Liver (tissue), 3 donors: ENCODE measurements around the gene EGR2.

Source experiments
- CTCF ChIP-seq: fragments of 150-350 bp; IDR thresholded peaks from 2 replicates; pipeline ENCODE4 v1.5.1; 2017; ENCODE audit warnings: improper control_type of control experiment, low read depth, low read length; ENCODE audit not compliant: missing input control
- EGR1 ChIP-seq, 2 donors: IDR thresholded peaks; 2 replicates each; pipeline ENCODE4 v1.6.1; 2016 to 2018; ENCODE audit warnings: antibody characterized with exemption in 2 of 2, low read depth in 2 of 2
- FOXA1 ChIP-seq: IDR thresholded peaks from 2 replicates; pipeline ENCODE4 v1.6.1; 2016; ENCODE audit warnings: antibody characterized with exemption
- GABPA ChIP-seq, 2 donors: IDR thresholded peaks in 1 of 2; conservative IDR thresholded peaks in 1 of 2; 2 replicates each; pipeline ENCODE4 v1.6.1; 2016; ENCODE audit warnings: antibody characterized with exemption in 2 of 2, mild to moderate bottlenecking in 1 of 2, moderate library complexity in 1 of 2
- JUND ChIP-seq, 2 donors: IDR thresholded peaks; 2 replicates each; pipeline ENCODE4 v1.6.1; 2016; ENCODE audit warnings: antibody characterized with exemption in 2 of 2
- MAX ChIP-seq: IDR thresholded peaks from 2 replicates; pipeline ENCODE4 v1.6.1; 2016; ENCODE audit warnings: antibody characterized with exemption
- REST ChIP-seq: IDR thresholded peaks from 2 replicates; pipeline ENCODE4 v1.6.1; 2016; ENCODE audit warnings: antibody characterized with exemption, mild to moderate bottlenecking
- TAF1 ChIP-seq: conservative IDR thresholded peaks from 2 replicates; pipeline ENCODE4 v1.6.1; 2016; ENCODE audit warnings: antibody characterized with exemption, mild to moderate bottlenecking
- YY1 ChIP-seq: IDR thresholded peaks from 2 replicates; pipeline ENCODE4 v1.6.1; 2016; ENCODE audit warnings: antibody characterized with exemption, mild to moderate bottlenecking
- donor health status: healthy.
- donor health status: healthy.

GRCh38 chr10:62794306-62794705 is 21.9 kb downstream of the EGR2 start:
- no peak for TF ChIP-seq CTCF
- no peak for TF ChIP-seq MAX
- no peak for TF ChIP-seq YY1
- no peak for TF ChIP-seq REST
- no peak for TF ChIP-seq FOXA1
- TF ChIP-seq JUND (IDR thresholded peaks at IDR 0.05) = no peak
- TF ChIP-seq EGR1 (IDR thresholded peaks at IDR 0.05; ENCODE audit: low read depth in 2 of 2) = no peak
- no peak for TF ChIP-seq TAF1
- TF ChIP-seq GABPA (IDR thresholded peaks at IDR 0.05 in 1 of 2, conservative IDR thresholded peaks at IDR 0.05 in 1 of 2) = no peak
